Coronary artery (tissue), 2 donors: ENCODE results near the gene BMP8A.

Experiments used
- DNase-seq: peaks from one replicate; pipeline ENCODE4 v3.0.0-alpha.2; 2017; ENCODE audit warnings: low spot score
- H3K27ac ChIP-seq, 2 donors: fragments of 200-600 bp; sonication (generic); one replicate each; pipeline ENCODE4 v1.5.1; 2016 to 2019
- H3K4me3 ChIP-seq: fragments of 200-600 bp; sonication (generic); 2 replicates; pipeline ENCODE4 v1.5.1; 2016; ENCODE audit warnings: mild to moderate bottlenecking, moderate library complexity
- TF ChIP-seq, protein P1 (sequence below): fragments of 200-600 bp; sonication (generic); IDR thresholded peaks from one replicate; pipeline ENCODE4 v1.5.1; 2019; ENCODE audit warnings: antibody characterized with exemption

BMP8A gene

DNA sequence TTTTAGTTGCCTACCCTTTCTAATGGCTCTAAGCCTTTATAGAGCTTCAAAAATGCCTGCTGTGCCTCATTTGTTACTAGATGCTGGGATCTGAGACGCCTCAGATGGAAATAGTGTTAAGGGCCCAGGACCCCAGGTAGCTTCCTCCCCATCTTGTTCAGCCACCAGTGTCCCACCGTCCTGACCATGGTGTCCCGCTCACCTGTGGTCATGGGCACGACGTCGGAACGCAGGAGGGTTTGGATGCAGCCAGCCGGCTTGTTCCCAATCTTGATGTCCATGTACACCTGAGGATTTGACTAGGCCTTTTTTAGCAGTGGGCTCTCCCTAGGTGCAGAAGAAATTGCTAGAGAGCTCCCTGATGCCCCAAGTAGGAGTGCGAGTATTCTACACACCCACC, 54.1 kb downstream of the BMP8A start:
- TF ChIP-seq, protein P1, sequence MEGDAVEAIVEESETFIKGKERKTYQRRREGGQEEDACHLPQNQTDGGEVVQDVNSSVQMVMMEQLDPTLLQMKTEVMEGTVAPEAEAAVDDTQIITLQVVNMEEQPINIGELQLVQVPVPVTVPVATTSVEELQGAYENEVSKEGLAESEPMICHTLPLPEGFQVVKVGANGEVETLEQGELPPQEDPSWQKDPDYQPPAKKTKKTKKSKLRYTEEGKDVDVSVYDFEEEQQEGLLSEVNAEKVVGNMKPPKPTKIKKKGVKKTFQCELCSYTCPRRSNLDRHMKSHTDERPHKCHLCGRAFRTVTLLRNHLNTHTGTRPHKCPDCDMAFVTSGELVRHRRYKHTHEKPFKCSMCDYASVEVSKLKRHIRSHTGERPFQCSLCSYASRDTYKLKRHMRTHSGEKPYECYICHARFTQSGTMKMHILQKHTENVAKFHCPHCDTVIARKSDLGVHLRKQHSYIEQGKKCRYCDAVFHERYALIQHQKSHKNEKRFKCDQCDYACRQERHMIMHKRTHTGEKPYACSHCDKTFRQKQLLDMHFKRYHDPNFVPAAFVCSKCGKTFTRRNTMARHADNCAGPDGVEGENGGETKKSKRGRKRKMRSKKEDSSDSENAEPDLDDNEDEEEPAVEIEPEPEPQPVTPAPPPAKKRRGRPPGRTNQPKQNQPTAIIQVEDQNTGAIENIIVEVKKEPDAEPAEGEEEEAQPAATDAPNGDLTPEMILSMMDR: no peak
- Histone ChIP-seq H3K4me3 (no peak overlapping the region), H3K27ac (no peak overlapping the region)
- DNase-seq: no peak

DNA sequence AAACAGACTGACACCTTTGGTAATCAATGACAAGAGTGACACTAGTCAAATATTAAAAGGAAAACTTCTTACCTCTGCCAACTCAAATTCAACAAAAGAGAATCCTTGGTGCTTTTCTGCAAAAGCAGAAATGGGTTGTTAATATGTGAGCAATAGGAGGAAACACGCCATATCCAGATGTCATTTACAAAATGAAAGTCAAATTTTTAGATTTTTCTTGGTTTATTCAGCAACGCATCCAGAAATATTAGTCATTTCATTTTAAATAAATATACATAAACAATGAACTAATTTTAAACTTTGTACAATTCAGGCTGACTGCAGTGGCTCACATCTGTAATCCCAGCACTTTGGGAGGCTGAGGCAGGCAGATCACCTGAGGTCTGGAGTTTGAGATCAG, 62.8 kb downstream of the BMP8A start:
- TF ChIP-seq, protein P1: no peak
- no peak for DNase-seq
- Histone ChIP-seq H3K27ac (no peak overlapping the region), H3K4me3 (no peak overlapping the region)

DNA sequence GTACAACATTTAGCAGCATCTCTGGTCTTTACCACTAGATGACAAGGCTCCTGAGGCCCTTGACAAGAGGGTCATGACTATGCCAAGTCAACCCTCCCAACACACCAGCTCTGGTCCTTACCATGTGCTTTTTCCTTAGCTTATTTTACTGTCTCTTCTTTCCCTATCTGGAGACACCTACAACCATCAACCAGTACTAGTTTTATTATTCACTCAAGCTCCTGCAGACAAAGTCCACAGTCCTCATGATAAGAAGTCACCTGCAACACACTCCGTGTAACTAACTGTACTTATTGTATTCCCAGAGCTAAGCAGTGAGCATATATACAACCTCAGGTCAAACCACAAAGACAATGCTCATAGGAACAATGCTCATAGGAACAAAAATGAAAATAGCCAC, 69.8 kb downstream of the BMP8A start:
- Histone ChIP-seq H3K4me3 (no peak overlapping the region), H3K27ac (no peak overlapping the region)
- no peak for DNase-seq
- TF ChIP-seq, protein P1: no peak

DNA sequence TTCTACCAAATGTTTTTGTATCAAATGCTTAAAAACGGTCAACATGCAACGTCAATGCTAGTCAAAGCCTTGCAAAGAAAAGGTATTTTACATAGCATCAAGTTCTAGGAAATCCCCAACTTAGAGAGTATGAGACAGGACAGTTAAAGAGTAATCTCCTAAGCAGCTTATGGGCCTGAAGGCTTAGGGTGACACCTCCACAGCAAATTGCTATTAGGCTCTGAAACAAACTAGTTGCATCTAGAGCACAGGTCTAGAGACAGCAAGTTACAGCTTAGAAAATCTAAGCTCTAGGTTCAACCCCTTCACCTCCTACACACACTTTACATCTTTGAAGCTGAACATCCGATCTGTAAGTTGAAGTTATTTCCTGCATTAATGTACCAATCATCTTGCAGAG, 71.5 kb downstream of the BMP8A start:
- TF ChIP-seq, protein P1: no peak
- H3K4me3 ChIP-seq: no peak overlapping the region
- DNase-seq: no peak
- H3K27ac ChIP-seq: no peak overlapping the region

DNA sequence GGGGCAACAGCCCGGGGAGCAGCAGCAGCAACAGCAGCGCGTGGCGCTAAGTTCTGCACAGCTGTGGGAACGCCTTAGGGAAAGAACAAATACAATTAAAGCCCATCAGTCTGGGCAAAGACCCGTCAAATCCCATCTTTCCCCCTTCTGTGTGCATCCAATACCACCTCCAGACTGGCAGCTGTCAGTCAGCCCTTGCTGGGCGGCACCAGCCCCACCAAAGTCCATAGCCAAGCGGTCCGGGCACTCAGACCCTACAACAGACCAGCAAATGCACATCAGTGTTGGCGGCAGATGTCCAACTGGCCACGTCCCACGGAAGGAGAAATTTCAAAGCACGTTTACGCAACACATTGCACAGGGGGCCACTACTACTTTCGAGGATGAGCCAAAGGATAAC, 72.2 kb downstream of the BMP8A start:
- DNase-seq: no peak
- H3K4me3 ChIP-seq: no peak overlapping the region
- TF ChIP-seq, protein P1: no peak
- no peak overlapping the region for H3K27ac ChIP-seq

DNA sequence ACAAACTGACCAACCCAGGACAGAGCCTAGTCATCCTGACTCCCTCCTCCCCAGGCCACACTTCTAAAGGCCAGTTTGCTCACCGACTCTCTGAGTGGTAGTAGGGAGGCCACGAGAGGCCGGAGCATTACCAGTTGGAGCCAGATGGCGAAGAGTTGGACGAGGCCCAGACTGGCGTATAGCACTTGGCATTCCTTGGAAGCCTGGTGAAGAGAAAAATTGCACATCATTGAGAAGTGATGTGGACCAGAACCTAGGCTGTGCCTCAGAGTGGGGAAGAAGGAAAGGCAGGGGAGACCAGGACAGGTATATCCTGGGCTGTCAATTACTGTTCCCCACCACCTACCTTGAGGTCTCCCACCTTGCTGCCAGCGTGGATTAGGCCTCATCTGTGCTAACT, 72.9 kb downstream of the BMP8A start:
- TF ChIP-seq, protein P1: no peak
- DNase-seq: no peak
- H3K4me3 ChIP-seq: no peak overlapping the region
- no peak overlapping the region for H3K27ac ChIP-seq

DNA sequence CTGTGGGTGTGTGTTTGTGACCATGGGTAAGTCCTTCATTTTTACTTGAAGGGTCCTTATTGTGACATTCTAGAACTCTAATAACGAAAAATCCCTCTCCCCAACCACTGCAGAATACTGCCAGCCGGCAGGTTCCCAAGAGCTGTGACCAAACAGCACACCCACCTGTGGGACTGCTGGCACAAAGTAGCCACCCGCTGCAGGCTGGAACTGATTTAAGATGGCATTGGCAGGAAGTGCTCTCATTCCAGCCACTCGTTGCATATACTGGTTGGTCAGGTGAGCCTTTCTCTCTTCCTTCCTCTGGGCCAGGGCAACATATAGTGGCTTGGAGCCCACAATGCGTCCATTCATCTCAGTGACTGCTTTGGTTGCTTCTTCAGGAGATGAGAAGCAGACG, 73.5 kb downstream of the BMP8A start:
- no peak for DNase-seq
- TF ChIP-seq, protein P1: no peak
- Histone ChIP-seq H3K27ac (no peak overlapping the region), H3K4me3 (no peak overlapping the region)
